Measurements from ENCODE around the gene MICAL3.

- TF ChIP-seq CTCF (IDR thresholded peaks at IDR 0.05) (no peak), POLR2A (IDR thresholded peaks at IDR 0.05) (no peak), EP300 (IDR thresholded peaks at IDR 0.05) (no peak), POLR2AphosphoS5 (IDR thresholded peaks at IDR 0.05) (no peak)
Measured at GRCh38 chr22:18013947-18014346, 10.4 kb downstream of the MICAL3 start.

All from suprapubic skin (tissue), 4 donors.